H1 (cell line): Measurements from ENCODE around the gene CLDN7. TPM values are rescaled to one million over a fixed set of nuclear protein-coding genes. Genes with fewer than 3 reads are reported as not detected.

Experiments used
- CTCF ChIA-PET: fragments of 300-600 bp; sonication (Branson Sonifier 250); formaldehyde crosslinking; loops from one replicate; lab custom pipeline; 2021; ENCODE audit not compliant: partially characterized antibody; lab: Charles Lee
- POLR2A ChIA-PET: fragments of 300-600 bp; sonication (Branson Sonifier 250); formaldehyde crosslinking; loops from one replicate; lab custom pipeline; 2021; ENCODE audit warnings: inconsistent platforms; ENCODE audit not compliant: partially characterized antibody; lab: Charles Lee
- DNase-seq, 2 experiments: peaks; one replicate each; pipeline versions ENCODE4 v3.0.0 to v3.0.0-alpha.2; 2010 to 2022; ENCODE audit warnings: low spot score in 2 of 2, low read depth in 1 of 2, mixed read lengths in 1 of 2
- FAIRE-seq: peaks from 2 replicates; lab custom pipeline; 2011; peaks lifted over from hg19 to GRCh38; lab: Jason Lieb, UNC
- H2AFZ ChIP-seq: 2 replicates; pipeline ENCODE4 v1.8.1; 2012; ENCODE audit warnings: low read length, inconsistent platforms
- H2AK5ac ChIP-seq: 2 replicates; pipeline ENCODE4 v1.6.1; 2013; ENCODE audit warnings: low read depth, low read length
- H2BK120ac ChIP-seq: replicated peaks from 2 replicates; pipeline ENCODE3; 2013; ENCODE audit warnings: low read depth, low read length, inconsistent platforms
- H2BK12ac ChIP-seq: 2 replicates; pipeline ENCODE4 v1.6.1; 2013; ENCODE audit warnings: low read depth, low read length
- H2BK15ac ChIP-seq: 2 replicates; pipeline ENCODE4 v1.6.1; 2013; ENCODE audit warnings: low read length
- H2BK20ac ChIP-seq: 2 replicates; pipeline ENCODE4 v1.6.1; 2013; ENCODE audit warnings: low read length
- H2BK5ac ChIP-seq: 2 replicates; pipeline ENCODE4 v1.6.1; 2013; ENCODE audit warnings: low read depth, low read length
- H3K14ac ChIP-seq: 2 replicates; pipeline ENCODE4 v1.6.1; 2013; ENCODE audit warnings: inconsistent platforms; ENCODE audit not compliant: insufficient read length
- H3K18ac ChIP-seq: 2 replicates; pipeline ENCODE4 v1.6.1; 2013; ENCODE audit warnings: low read length; ENCODE audit errors: extremely low read depth
- H3K23ac ChIP-seq: 2 replicates; pipeline ENCODE4 v1.6.1; 2013; ENCODE audit warnings: inconsistent platforms; ENCODE audit not compliant: insufficient read length
- H3K23me2 ChIP-seq: 2 replicates; pipeline ENCODE4 v1.6.1; 2013; ENCODE audit warnings: low read depth, low read length
- H3K27ac ChIP-seq: 2 replicates; pipeline ENCODE4 v1.6.1; 2011; ENCODE audit warnings: low read depth, low read length, inconsistent platforms
- H3K27me3 ChIP-seq, 4 experiments: replicated peaks in 1 of 4; 1 replicate in 1 of 4; 2 replicates in 3 of 4; pipeline versions ENCODE4 v1.6.1 to v1.8.1; 2011 to 2013; ENCODE audit warnings: low read length in 3 of 4, mild to moderate bottlenecking in 3 of 4, inconsistent platforms in 2 of 4, mixed read lengths in 2 of 4, moderate library complexity in 1 of 4; ENCODE audit not compliant: control insufficient read depth in 3 of 4, insufficient read depth in 3 of 4; ENCODE audit errors: extremely low read depth in 1 of 4
- H3K36me3 ChIP-seq, 4 experiments: 2 replicates each; pipeline versions ENCODE4 v1.6.1 to v1.8.1; 2011 to 2013; ENCODE audit warnings: mild to moderate bottlenecking in 4 of 4, low read length in 3 of 4, moderate library complexity in 2 of 4, control low read depth in 1 of 4, inconsistent platforms in 1 of 4; ENCODE audit not compliant: insufficient read depth in 4 of 4, control insufficient read depth in 2 of 4
- H3K4ac ChIP-seq: replicated peaks from 2 replicates; pipeline ENCODE3; 2013; ENCODE audit warnings: low read length, low read depth, mixed read lengths, inconsistent platforms; ENCODE audit not compliant: insufficient read length
- H3K4me1 ChIP-seq, 4 experiments: replicated peaks in 1 of 4; 1 replicate in 1 of 4; 2 replicates in 3 of 4; pipeline versions ENCODE4 v1.6.1 to v1.8.1; 2011 to 2013; ENCODE audit warnings: low read length in 3 of 4, inconsistent platforms in 2 of 4, mixed read lengths in 1 of 4; ENCODE audit not compliant: insufficient read depth in 4 of 4, control insufficient read depth in 3 of 4
- H3K4me2 ChIP-seq, 2 experiments: 2 replicates each; pipeline versions ENCODE4 v1.6.1 to v1.8.1; 2011 to 2013; ENCODE audit warnings: low read depth in 2 of 2, low read length in 2 of 2, control low read depth in 1 of 2, inconsistent platforms in 1 of 2, mild to moderate bottlenecking in 1 of 2; ENCODE audit not compliant: insufficient read depth in 1 of 2
- H3K4me3 ChIP-seq, 4 experiments: fragments of 200-600, 300-600 bp in 1 of 4; sonication (generic), shearing (Covaris generic), sonication (Bioruptor Twin) in 1 of 4; 2 replicates each; pipeline versions ENCODE4 v1.5.1 to v1.8.1; 2011 to 2016; ENCODE audit warnings: low read length in 4 of 4, low read depth in 3 of 4, control low read depth in 2 of 4, inconsistent platforms in 2 of 4, mild to moderate bottlenecking in 2 of 4, mixed read lengths in 1 of 4, moderate library complexity in 1 of 4; ENCODE audit not compliant: insufficient read depth in 2 of 4; ENCODE audit errors: extremely low read depth in 1 of 4
- H3K56ac ChIP-seq: replicated peaks from 2 replicates; pipeline ENCODE3; 2013; ENCODE audit warnings: low read depth, mild to moderate bottlenecking, mixed read lengths, low read length, inconsistent platforms; ENCODE audit not compliant: insufficient read length
- H3K79me1 ChIP-seq: 2 replicates; pipeline ENCODE4 v1.6.1; 2013; ENCODE audit warnings: low read depth, low read length, control low read depth
- H3K79me2 ChIP-seq, 2 experiments: 2 replicates each; pipeline versions ENCODE4 v1.6.1 to v1.8.1; 2012 to 2013; ENCODE audit warnings: low read length in 2 of 2, mild to moderate bottlenecking in 2 of 2, inconsistent platforms in 1 of 2; ENCODE audit not compliant: insufficient read depth in 2 of 2, control insufficient read depth in 1 of 2
- H3K9ac ChIP-seq, 4 experiments: replicated peaks in 1 of 4; 1 replicate in 1 of 4; 2 replicates in 3 of 4; pipeline versions ENCODE4 v1.6.1 to v1.8.1; 2011 to 2013; ENCODE audit warnings: low read depth in 3 of 4, low read length in 3 of 4, control low read depth in 2 of 4, mild to moderate bottlenecking in 2 of 4, moderate library complexity in 2 of 4, inconsistent platforms in 1 of 4; ENCODE audit errors: extremely low read depth in 1 of 4
- H3K9me3 ChIP-seq, 2 experiments: 2 replicates each; pipeline versions ENCODE4 v1.6.1 to v1.8.1; 2012 to 2013; ENCODE audit warnings: mild to moderate bottlenecking in 2 of 2, moderate library complexity in 2 of 2, control low read depth in 1 of 2, inconsistent platforms in 1 of 2, low read depth in 1 of 2, low read length in 1 of 2, mixed read lengths in 1 of 2; ENCODE audit not compliant: insufficient read depth in 2 of 2
- H4K20me1 ChIP-seq, 2 experiments: replicated peaks in 1 of 2; 2 replicates each; pipeline versions ENCODE3 to v1.8.1; 2011 to 2013; ENCODE audit warnings: inconsistent platforms in 2 of 2, low read length in 2 of 2, mild to moderate bottlenecking in 1 of 2; ENCODE audit not compliant: insufficient read depth in 2 of 2, control insufficient read depth in 1 of 2
- H4K5ac ChIP-seq: 2 replicates; pipeline ENCODE4 v1.6.1; 2013; ENCODE audit warnings: low read length, low read depth, mixed read lengths, inconsistent platforms; ENCODE audit not compliant: insufficient read length
- H4K8ac ChIP-seq: 2 replicates; pipeline ENCODE4 v1.8.0; 2013; ENCODE audit warnings: mild to moderate bottlenecking, moderate library complexity, low read length, inconsistent platforms; ENCODE audit not compliant: insufficient read depth; ENCODE audit errors: extremely low read depth
- H4K91ac ChIP-seq: replicated peaks from 2 replicates; pipeline ENCODE3; 2013; ENCODE audit warnings: low read length, mixed read lengths, inconsistent platforms; ENCODE audit not compliant: insufficient read length
- FOSL1 ChIP-seq: IDR thresholded peaks from 2 replicates; pipeline ENCODE4 v1.6.1; 2011; ENCODE audit warnings: mild to moderate bottlenecking, low read depth, low read length, moderate library complexity; ENCODE audit not compliant: insufficient read depth
- POLR2A ChIP-seq, 2 experiments: IDR thresholded peaks; 1 replicate in 1 of 2; 2 replicates in 1 of 2; pipeline ENCODE4 v1.6.1; 2011; ENCODE audit warnings: low read depth in 2 of 2, low read length in 2 of 2, mild to moderate bottlenecking in 2 of 2; ENCODE audit errors: control extremely low read depth in 1 of 2
- POLR2AphosphoS5 ChIP-seq: IDR thresholded peaks from 2 replicates; pipeline ENCODE4 v1.6.1; 2011; ENCODE audit warnings: low read depth, low read length
- WGBS, 2 experiments: shearing (Covaris generic) in 1 of 2; methylation state at CpG; one replicate each; pipeline versions ENCODE4 v1.1.6 to v1.1.7; 2013 to 2015; ENCODE audit warnings: low lambda C conversion rate in 2 of 2, mixed read lengths in 2 of 2, inconsistent platforms in 1 of 2, low coverage in 1 of 2, missing lambda C conversion rate in 1 of 2; ENCODE audit not compliant: insufficient replicate concordance in 2 of 2, insufficient coverage in 1 of 2, insufficient read length in 1 of 2; ENCODE audit errors: extremely low coverage in 1 of 2, missing lambda C conversion rate in 1 of 2; 5-methylcytosine and 5-hydroxymethylcytosine counted together
- polyA plus RNA-seq, 7 experiments: library from polyadenylated mRNA; depleted of rRNA in 3 of 7; stranded (reverse) in 5 of 7; unstranded in 2 of 7; fragments of >200 nt in 5 of 7; fragments of 200-250 nt in 2 of 7; gene quantifications; 1 replicate in 5 of 7; 2 replicates in 1 of 7; 4 replicates in 1 of 7; pipeline versions ENCODE4 v1.2.1 to v1.2.3, GENCODE V29; 2011 to 2013; ENCODE audit warnings: missing spikeins in 2 of 7, mixed read lengths in 2 of 7
- total RNA-seq: library from RNA; stranded (reverse); fragmentation: NEBNext Ultra II Directional; extraction: Animal tissue kit (Norgen Biotek cat#: 25700); gene quantifications from 2 replicates; pipeline ENCODE4 v1.2.1, GENCODE V29; 2021

The CLDN7 gene
- total and polyA plus RNA-seq, 2 of the 8 experiments (the other 6 are each of a cell fraction or from before 2014, with no cell fraction given): 118 to 119 TPM

DNA sequence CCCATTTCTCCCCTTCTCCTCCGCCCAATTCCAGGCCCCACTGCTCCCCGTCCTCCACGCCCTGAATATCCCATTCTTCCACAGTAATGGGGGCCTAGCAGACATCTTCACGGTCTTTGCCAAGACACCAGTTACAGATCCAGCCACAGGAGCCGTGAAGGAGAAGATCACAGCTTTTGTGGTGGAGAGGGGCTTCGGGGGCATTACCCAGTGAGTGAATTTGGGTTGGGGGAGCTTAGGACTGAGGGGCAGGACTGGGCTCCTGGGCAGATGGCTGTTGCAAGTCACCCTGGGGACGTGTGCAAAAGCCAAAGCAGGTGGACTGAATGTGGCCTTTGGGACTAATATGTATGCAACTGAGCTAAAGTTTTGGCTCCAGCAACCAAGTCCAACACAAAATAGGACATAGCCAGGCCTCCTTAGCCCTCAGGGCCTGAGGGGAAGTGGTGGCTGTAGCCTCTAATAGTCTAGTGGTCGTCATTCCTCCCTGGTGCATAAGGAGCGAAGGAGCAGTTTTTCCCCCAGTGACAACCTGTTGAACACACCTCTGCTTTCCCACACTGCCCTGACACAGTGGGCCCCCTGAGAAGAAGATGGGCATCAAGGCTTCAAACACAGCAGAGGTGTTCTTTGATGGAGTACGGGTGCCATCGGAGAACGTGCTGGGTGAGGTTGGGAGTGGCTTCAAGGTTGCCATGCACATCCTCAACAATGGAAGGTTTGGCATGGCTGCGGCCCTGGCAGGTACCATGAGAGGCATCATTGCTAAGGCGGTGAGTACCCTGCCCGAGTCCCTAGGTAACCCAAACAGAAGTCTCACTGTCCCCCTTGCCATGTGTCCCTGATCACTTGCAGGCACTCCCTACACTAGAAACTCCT, 39.9 kb downstream of the CLDN7 start:
- Histone ChIP-seq H4K5ac (no peak overlapping the region), H2BK120ac (no peak overlapping the region), H2BK5ac (no peak overlapping the region), H2AFZ (no peak overlapping the region), H3K4me1 (peaks cover 6 to 19% (median 12%) of the 10 kb centered on the region in 4 experiments; a peak in 6 of 7 replicates), H4K91ac (no peak overlapping the region), H4K8ac (no peak overlapping the region), H3K9me3 (no peaks in the 10 kb centered on the region), H3K56ac (no peak overlapping the region), H2BK15ac (no peak overlapping the region), H3K27me3 (no peaks in the 10 kb centered on the region), H3K23ac (no peak overlapping the region), H3K4me3 (no peak overlapping the region), H2AK5ac (no peak overlapping the region), H3K79me2 (no peaks in the 10 kb centered on the region), H2BK20ac (no peak overlapping the region), H3K23me2 (peaks cover 5% of the 10 kb centered on the region; the same call in 1 of the 2 replicates), H3K4me2 (no peak overlapping the region), H3K79me1 (no peaks in the 10 kb centered on the region), H3K9ac (no peak overlapping the region), H3K4ac (no peak overlapping the region), H3K14ac (no peak overlapping the region), H3K36me3 (peaks cover 18 to 52% (median 41%) of the 10 kb centered on the region in 4 experiments), H4K20me1 (peaks cover 14 to 33% of the 10 kb centered on the region in 2 experiments), H2BK12ac (no peak overlapping the region), H3K27ac (0 out of 2 replicates have a peak overlapping the region, but pooled peaks have one; percentile 40), H3K18ac (no peak overlapping the region)
- FAIRE-seq: no peak
- WGBS, 2 experiments: 92% methylated on average over 15 of the region's 15 CpGs; no CpG with 5 or more reads in 1 of the 2 experiments
- no peak for DNase-seq
- no peak for TF ChIP-seq FOSL1
- peak in 1 of 2 experiments; percentile 13; a peak in 1 of 3 replicates for TF ChIP-seq POLR2A (IDR thresholded peaks at IDR 0.05; ENCODE audit: control extremely low read depth in 1 of 2, low read depth in 2 of 2, low read length in 2 of 2)
- peak; percentile 40 for TF ChIP-seq POLR2AphosphoS5
- ChIA-PET POLR2A (interaction anchor here (0.7 to 10.7 kb wide), 10 partner anchors 9 to 91 kb away, joined by 3 to 386 read pairs (median 16); partner anchors contain the start of genes CLDN7, CTDNEP1, DVL2 and ELP5), CTCF (interaction anchor here (0.9 to 4.3 kb wide), 9 partner anchors 9 to 75 kb away, joined by 3 to 46 read pairs (median 10); partner anchors contain the start of genes DVL2, GABARAP and PHF23)
